GM13977 (cell line): ENCODE results near the gene GNA12.

ENCODE experiments used
- DNase-seq: peaks from one replicate; pipeline ENCODE4 v3.0.0; 2012; ENCODE audit warnings: low spot score
- CTCF ChIP-seq: IDR thresholded peaks from 2 replicates; pipeline ENCODE4 v1.5.1; 2012; ENCODE audit warnings: mild to moderate bottlenecking, control low read depth; ENCODE audit not compliant: insufficient read depth; ENCODE audit errors: extremely low read depth, missing control alignments
- in situ Hi-C: fragments of 300-500 bp; cut with MboI; formaldehyde crosslinking; loops from one replicate; pipeline ENCODE4 v1.12.0; 2022; ENCODE audit warnings: low sequenced_read_pairs, low pct_unique_long_range_greater_than_20kb, mixed read lengths, inconsistent platforms; ENCODE audit not compliant: unreplicated experiment

GNA12 gene

GRCh38 chr7:2806571-2806970 lies 37.5 kb downstream of the GNA12 start:
- no peak for DNase-seq
- TF ChIP-seq CTCF = no peak
- in situ Hi-C loops = no loop called here

- in situ Hi-C loops = no loop called here
- no peak for DNase-seq
- TF ChIP-seq CTCF = no peak
Measured at GRCh38 chr7:2805213-2805944, 38.7 kb downstream of the GNA12 start.

- no peak for TF ChIP-seq CTCF
- no peak for DNase-seq
- in situ Hi-C loops = no loop called here
Measured at GRCh38 chr7:2804227-2804763, 39.8 kb downstream of the GNA12 start.

GRCh38 chr7:2803755-2804154 lies 40.4 kb downstream of the GNA12 start:
- in situ Hi-C loops = no loop called here
- TF ChIP-seq CTCF = no peak

GRCh38 chr7:2803342-2803692 lies 40.8 kb downstream of the GNA12 start:
- TF ChIP-seq CTCF = no peak
- in situ Hi-C loops = no loop called here
- DNase-seq = no peak

More at GRCh38 chr7:2803755-2804154, 40.4 kb downstream of the GNA12 start:
- no peak for DNase-seq

GRCh38 chr7:2802504-2803341 lies 41.4 kb downstream of the GNA12 start:
- DNase-seq = no peak
- no peak for TF ChIP-seq CTCF
- in situ Hi-C loops = no loop called here
